Measurements from ENCODE around the gene UFM1. TPM values are rescaled to one million over a fixed set of nuclear protein-coding genes. Genes with fewer than 3 reads are reported as not detected.

UFM1 gene
- total and polyA plus RNA-seq, 9 of the 15 experiments (the other 6 are each of a cell fraction or from before 2014, with no cell fraction given) = 26.3 to 58.5 (median 36.1) TPM

GRCh38 chr13:38349390-38350113 is at the start of gene UFM1 (continued):
- TF ChIP-seq THRA (IDR thresholded peaks at IDR 0.05) = no peak
- no peak for TF ChIP-seq ZNF263 (CRISPR knock-in tag; IDR thresholded peaks at IDR 0.05; ENCODE audit: borderline replicate concordance)
- TF ChIP-seq ZNF224 (CRISPR knock-in tag; IDR thresholded peaks at IDR 0.05) = no peak
- no peak for TF ChIP-seq CTBP1 (IDR thresholded peaks at IDR 0.05; ENCODE audit: borderline replicate concordance)
- TF ChIP-seq ASH1L (IDR thresholded peaks at IDR 0.05; ENCODE audit: borderline replicate concordance, low read depth, partially characterized antibody) = peak; percentile 42
- TF ChIP-seq ARHGAP35 (IDR thresholded peaks at IDR 0.05; ENCODE audit: partially characterized antibody) = no peak
- TF ChIP-seq HDAC8 (tag; IDR thresholded peaks at IDR 0.05) = no peak
- no peak for TF ChIP-seq NFXL1 (CRISPR knock-in tag; IDR thresholded peaks at IDR 0.05)
- no peak for TF ChIP-seq ELK3 (CRISPR knock-in tag; IDR thresholded peaks at IDR 0.05)
- peak; percentile 82 for TF ChIP-seq ELF2 (CRISPR knock-in tag; IDR thresholded peaks at IDR 0.05)
- TF ChIP-seq XRCC4 (IDR thresholded peaks at IDR 0.05; ENCODE audit: extremely low read depth, insufficient read depth, insufficient read length) = no peak
- TF ChIP-seq MYC (IDR thresholded peaks at IDR 0.05; ENCODE audit: low read depth, low read length) = peak; percentile 55; the same call in 1 of the 2 replicates
- TF ChIP-seq MYC (CRISPR knock-in tag; IDR thresholded peaks at IDR 0.05; ENCODE audit: borderline replicate concordance, low read depth) = 0 out of 2 replicates have a peak, but pooled peaks have one; percentile 54
- TF ChIP-seq ZNF511 (CRISPR knock-in tag; IDR thresholded peaks at IDR 0.05) = no peak
- no peak for TF ChIP-seq CHD2 (IDR thresholded peaks at IDR 0.05; ENCODE audit: low read depth, low read length)
- TF ChIP-seq POLR2AphosphoS5 (IDR thresholded peaks at IDR 0.05; ENCODE audit: control insufficient read depth, insufficient read depth, low read depth, low read length) = peak; percentile 40; the same call in 1 of the 2 replicates
- no peak for TF ChIP-seq FOXJ2 (tag; IDR thresholded peaks at IDR 0.05)
- no peak for TF ChIP-seq TAL1 (IDR thresholded peaks at IDR 0.05)
- no peak for TF ChIP-seq SOX6 (IDR thresholded peaks at IDR 0.05)
- TF ChIP-seq ZNF589 (CRISPR knock-in tag; IDR thresholded peaks at IDR 0.05; ENCODE audit: low read depth) = 0 out of 2 replicates have a peak, but pooled peaks have one; percentile 36
- TF ChIP-seq ZNF165 (CRISPR knock-in tag; IDR thresholded peaks at IDR 0.05; ENCODE audit: borderline replicate concordance) = no peak
- TF ChIP-seq MAFG (tag; conservative IDR thresholded peaks at IDR 0.05) = no peak
- TF ChIP-seq MTF1 (CRISPR knock-in tag; IDR thresholded peaks at IDR 0.05; ENCODE audit: borderline replicate concordance) = no peak
- no peak for TF ChIP-seq GTF2B (IDR thresholded peaks at IDR 0.05; ENCODE audit: extremely low read depth, insufficient read length)
- no peak for TF ChIP-seq ZNF23 (CRISPR knock-in tag; IDR thresholded peaks at IDR 0.05)
- TF ChIP-seq FUS (optimal IDR thresholded peaks at IDR 0.05; ENCODE audit: low read depth, low read length) = no peak
- TF ChIP-seq ZKSCAN8 (CRISPR knock-in tag; IDR thresholded peaks at IDR 0.05) = no peak
- TF ChIP-seq ZNF253 (CRISPR knock-in tag; conservative IDR thresholded peaks at IDR 0.05) = no peak
